ENCODE results near the gene TTF1. TPM values are rescaled to one million over a fixed set of nuclear protein-coding genes. Genes with fewer than 3 reads are reported as not detected.

The TTF1 gene
- total and polyA plus RNA-seq, 9 of the 15 experiments (the other 6 are each of a cell fraction or from before 2014, with no cell fraction given) = 9.0 to 18.5 (median 15.8) TPM

- TF ChIP-seq EWSR1 (IDR thresholded peaks at IDR 0.05; ENCODE audit: borderline replicate concordance, low read depth, partially characterized antibody) (no peak), MAZ (CRISPR knock-in tag; conservative IDR thresholded peaks at IDR 0.05 in 1 of 2, IDR thresholded peaks at IDR 0.05 in 1 of 2) (peak in 1 of 2 experiments; percentile 51; a peak in 1 of 4 replicates), ARID2 (IDR thresholded peaks at IDR 0.05) (no peak), CTCF (IDR thresholded peaks at IDR 0.05 in 2 of 3, conservative IDR thresholded peaks at IDR 0.05 in 1 of 3; ENCODE audit: insufficient read depth in 2 of 3, low read depth in 1 of 3, low read length in 3 of 3) (peak; percentile 85 to 93 (median 86)), HNRNPLL (IDR thresholded peaks at IDR 0.05; ENCODE audit: low read depth, low read length, poor library complexity, severe bottlenecking) (peak; percentile 43), SMC3 (conservative IDR thresholded peaks at IDR 0.05; ENCODE audit: insufficient read depth, low read depth, low read length) (peak; percentile 55), RAD21 (CRISPR knock-in tag; conservative IDR thresholded peaks at IDR 0.05 in 1 of 2, IDR thresholded peaks at IDR 0.05 in 1 of 2) (peak; percentile 75 to 86), CBFB (CRISPR knock-in tag; IDR thresholded peaks at IDR 0.05) (no peak)
These were observed 4.5 kb upstream of the TTF1 start (continued) for GRCh38 chr9:132411091-132411508.

Measured in K562 (cell line).